Endothelial cell of umbilical vein (primary cell): ENCODE measurements around the gene C19orf85. TPM values are rescaled to one million over a fixed set of nuclear protein-coding genes. Genes with fewer than 3 reads are reported as not detected.

Source experiments
- BruUV-seq: library from RNA; stranded (reverse); fragments of 400-500 nt; replicated peaks from 2 replicates; lab custom pipeline; 2021; lab: Mats Ljungman, UMichigan
- CTCF ChIA-PET: fragments of 300-600, 350-600 bp; sonication (Branson Sonifier 250); formaldehyde crosslinking; loops from one replicate; lab custom pipeline; 2021; ENCODE audit warnings: antibody characterized with exemption, inconsistent platforms; lab: Charles Lee
- POLR2A ChIA-PET: fragments of 300-600, 350-600 bp; sonication (Branson Sonifier 250); formaldehyde crosslinking; loops from one replicate; lab custom pipeline; 2021; ENCODE audit warnings: antibody characterized with exemption, inconsistent platforms; lab: Charles Lee
- DNase-seq: peaks from one replicate; pipeline ENCODE4 v3.0.0-alpha.2; 2011; ENCODE audit warnings: low read depth, low spot score
- FAIRE-seq: peaks from 2 replicates; lab custom pipeline; 2011; peaks lifted over from hg19 to GRCh38; lab: Jason Lieb, UNC
- H2AFZ ChIP-seq: 2 replicates; pipeline ENCODE4 v1.6.0; 2012; ENCODE audit warnings: low read depth, low read length, control low read depth, inconsistent platforms
- H3K27ac ChIP-seq: 2 replicates; pipeline ENCODE4 v1.5.1; 2011; ENCODE audit warnings: low read depth, mild to moderate bottlenecking, control low read depth, low read length, moderate library complexity; ENCODE audit not compliant: insufficient read depth
- H3K27me3 ChIP-seq, 2 experiments: 2 replicates each; pipeline versions ENCODE4 v1.6.0 to v1.6.1; 2011; ENCODE audit warnings: low read length in 2 of 2, mixed read lengths in 1 of 2; ENCODE audit not compliant: control insufficient read depth in 2 of 2, insufficient read depth in 2 of 2
- H3K36me3 ChIP-seq, 2 experiments: 2 replicates in 1 of 2; 3 replicates in 1 of 2; pipeline ENCODE4 v1.5.1; 2011; ENCODE audit warnings: low read length in 2 of 2, mild to moderate bottlenecking in 1 of 2, moderate library complexity in 1 of 2; ENCODE audit not compliant: control insufficient read depth in 2 of 2, insufficient read depth in 2 of 2; ENCODE audit errors: extremely low read depth in 1 of 2
- H3K4me1 ChIP-seq: 3 replicates; pipeline ENCODE4 v1.5.1; 2011; ENCODE audit warnings: mild to moderate bottlenecking, low read length; ENCODE audit not compliant: control insufficient read depth, insufficient read depth; ENCODE audit errors: extremely low read depth
- H3K4me2 ChIP-seq: 2 replicates; pipeline ENCODE4 v1.6.1; 2011; ENCODE audit warnings: low read length, control low read depth, mixed read lengths; ENCODE audit not compliant: insufficient read depth
- H3K4me3 ChIP-seq, 3 experiments: fragments of 200-600 bp in 1 of 3; sonication (generic), shearing (Covaris generic) in 1 of 3; replicated peaks in 1 of 3; 2 replicates each; pipeline ENCODE4 v1.5.1; 2011 to 2016; ENCODE audit warnings: control low read depth in 3 of 3, low read length in 3 of 3, mild to moderate bottlenecking in 2 of 3, inconsistent platforms in 1 of 3, low read depth in 1 of 3, moderate library complexity in 1 of 3; ENCODE audit not compliant: insufficient read depth in 1 of 3
- H3K79me2 ChIP-seq: 2 replicates; pipeline ENCODE4 v1.6.0; 2012; ENCODE audit warnings: low read length, inconsistent platforms; ENCODE audit not compliant: control insufficient read depth, insufficient read depth
- H3K9ac ChIP-seq: replicated peaks from 2 replicates; pipeline ENCODE3; 2011; ENCODE audit warnings: low read length, control low read depth; ENCODE audit not compliant: insufficient read depth; ENCODE audit errors: extremely low read depth
- H3K9me1 ChIP-seq: replicated peaks from 3 replicates; pipeline ENCODE4 v1.6.0; 2011; ENCODE audit warnings: mild to moderate bottlenecking, low read length; ENCODE audit not compliant: control insufficient read depth, insufficient read depth; ENCODE audit errors: extremely low read depth
- H3K9me3 ChIP-seq: replicated peaks from 2 replicates; pipeline ENCODE4 v1.5.1; 2012; ENCODE audit warnings: low read length, inconsistent platforms; ENCODE audit not compliant: control insufficient read depth, insufficient read depth
- H4K20me1 ChIP-seq: replicated peaks from 2 replicates; pipeline ENCODE3; 2011; ENCODE audit warnings: mild to moderate bottlenecking, low read length; ENCODE audit not compliant: control insufficient read depth, insufficient read depth; ENCODE audit errors: extremely low read depth
- EZH2 ChIP-seq: IDR thresholded peaks from 2 replicates; pipeline ENCODE4 v1.6.1; 2012; ENCODE audit warnings: borderline replicate concordance, low read depth, mild to moderate bottlenecking, moderate library complexity, low read length, inconsistent platforms; ENCODE audit not compliant: severe bottlenecking
- FOS ChIP-seq: IDR thresholded peaks from 2 replicates; pipeline ENCODE4 v1.6.1; 2011; ENCODE audit warnings: mild to moderate bottlenecking, low read length, moderate library complexity, borderline replicate concordance; ENCODE audit not compliant: insufficient read depth
- JUN ChIP-seq: IDR thresholded peaks from 2 replicates; pipeline ENCODE4 v1.6.1; 2011; ENCODE audit warnings: borderline replicate concordance, low read depth; ENCODE audit not compliant: insufficient read length, insufficient read depth
- MYC ChIP-seq: IDR thresholded peaks from one replicate; pipeline ENCODE4 v1.6.1; 2011; ENCODE audit warnings: mild to moderate bottlenecking, low read depth, low read length
- dilution Hi-C: fragments of 300-500 bp; cut with MboI; formaldehyde crosslinking; loops from one replicate; pipeline ENCODE4 v1.15.0; 2019; ENCODE audit warnings: low sequenced_read_pairs; ENCODE audit not compliant: extremely low pct_ligation_motif_present
- intact Hi-C: fragments of 100-400 bp; cut with micrococcal nuclease; formaldehyde crosslinking; loops from one replicate; pipeline ENCODE4 v1.10.0; 2022
- polyA plus RNA-seq, 4 experiments: library from polyadenylated mRNA; depleted of rRNA in 3 of 4; stranded (reverse) in 3 of 4; unstranded in 1 of 4; fragments of >200 nt; gene quantifications; 2 replicates each; pipeline versions ENCODE4 v1.2.1 to v1.2.3, GENCODE V29; 2011 to 2012; ENCODE audit warnings: missing spikeins in 1 of 4
- total RNA-seq: library from RNA; stranded (reverse); gene quantifications from 2 replicates; pipeline ENCODE4 v1.2.3, GENCODE V29; 2021
- TF ChIP-seq, protein P1 (sequence below): IDR thresholded peaks from 2 replicates; pipeline ENCODE4 v1.6.1; 2011; ENCODE audit not compliant: insufficient read depth, insufficient read length

Gene C19orf85
- total and polyA plus RNA-seq, 2 donors (not counting 3 experiments of a cell fraction or from before 2014, with no cell fraction given): not detected

DNA sequence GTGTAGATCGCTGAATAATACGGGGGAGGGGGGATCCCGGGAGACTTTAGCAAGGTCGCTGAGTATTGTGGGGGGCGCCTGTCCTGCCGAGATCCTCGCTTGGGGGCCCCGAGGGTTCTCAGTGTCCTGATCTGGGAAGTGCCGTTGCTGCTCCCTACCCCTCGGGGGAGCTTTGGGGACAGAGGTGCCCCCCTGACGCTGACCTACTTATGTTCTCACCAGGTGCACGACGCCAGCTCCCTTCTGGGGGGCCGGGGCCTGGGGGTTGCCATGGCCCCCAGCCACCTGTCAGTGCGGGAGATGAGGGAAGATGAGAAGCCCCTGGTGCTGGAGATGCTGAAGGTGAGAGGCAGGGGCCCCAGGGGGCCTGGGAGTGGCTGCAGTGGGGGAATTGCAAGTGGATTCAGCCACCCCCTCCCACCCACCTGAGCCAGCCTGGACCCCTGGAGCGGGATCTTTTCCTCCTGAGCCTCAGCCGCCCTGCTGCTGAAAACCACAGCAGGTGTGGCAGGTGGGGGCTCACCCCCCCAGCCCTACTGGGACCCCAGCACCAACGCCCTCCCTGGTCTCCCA, 21.0 kb upstream of the C19orf85 start:
- intact Hi-C loops: loop anchor here (2.0 kb wide), 1 partner anchor 19 kb away; no protein-coding TSS in a partner anchor
- FAIRE-seq (peak; percentile 8), DNase-seq (no peak)
- dilution Hi-C loops: no loop called here
- ChIA-PET CTCF (interaction anchor here (0.7 to 6.1 kb wide), 11 partner anchors 8 to 345 kb away, joined by 3 to 91 read pairs (median 7); partner anchors contain the start of genes ZNF628 and ZNF865), POLR2A (interaction anchor here (0.8 to 2.2 kb wide), 2 partner anchors 9 to 78 kb away, joined by 3 to 13 read pairs; partner anchors contain the start of genes UBE2S and ZNF628)
- peak overlapping the region; percentile 32 to 63 (median 63) for H3K4me3 ChIP-seq
- H3K4me1 ChIP-seq: peaks cover 34% of the 10 kb centered on the region
- peaks cover 0 to 3% of the 10 kb centered on the region in 2 experiments for H3K36me3 ChIP-seq
- TF ChIP-seq, protein P1, sequence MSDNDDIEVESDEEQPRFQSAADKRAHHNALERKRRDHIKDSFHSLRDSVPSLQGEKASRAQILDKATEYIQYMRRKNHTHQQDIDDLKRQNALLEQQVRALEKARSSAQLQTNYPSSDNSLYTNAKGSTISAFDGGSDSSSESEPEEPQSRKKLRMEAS: no peak
- no peak for TF ChIP-seq JUN
- no peak for TF ChIP-seq FOS
- no peak for TF ChIP-seq EZH2
- TF ChIP-seq MYC: no peak
- H4K20me1 ChIP-seq: no peaks in the 10 kb centered on the region
- peaks cover 4% of the 10 kb centered on the region for H3K79me2 ChIP-seq
- no peaks in the 10 kb centered on the region for H3K27me3 ChIP-seq
- H3K9ac ChIP-seq: peak overlapping the region; percentile 74
- H3K4me2 ChIP-seq: peak overlapping the region; percentile 71
- TSS peak; percentile 28 for BruUV-seq
- no peaks in the 10 kb centered on the region for H3K9me3 ChIP-seq
- peak overlapping the region; percentile 76 for H2AFZ ChIP-seq
- peak overlapping the region; percentile 92 for H3K27ac ChIP-seq
- H3K9me1 ChIP-seq: no peaks in the 10 kb centered on the region
